GM18508 (cell line): ENCODE measurements around the gene EHF.
"Not testable (repeated sequence)": the region's sequence is repeated elsewhere in the genome, so short reads cannot be mapped to it uniquely, and the experiment has no call there.

Experiments
- ATAC-seq: cut with Tn5 transposase; IDR thresholded peaks from one replicate; pipeline ENCODE4 v1.9.1; 2021; ENCODE audit warnings: moderate number of reproducible peaks; ENCODE audit not compliant: insufficient read depth, unreplicated experiment

The EHF gene

GRCh38 chr11:34620820-34621792, at the start of gene EHF:
EHF (plus strand) TSS chr11:34621093; CDS start chr11:34642631, 21,538 bp downstream.
- no peak for ATAC-seq

DNA sequence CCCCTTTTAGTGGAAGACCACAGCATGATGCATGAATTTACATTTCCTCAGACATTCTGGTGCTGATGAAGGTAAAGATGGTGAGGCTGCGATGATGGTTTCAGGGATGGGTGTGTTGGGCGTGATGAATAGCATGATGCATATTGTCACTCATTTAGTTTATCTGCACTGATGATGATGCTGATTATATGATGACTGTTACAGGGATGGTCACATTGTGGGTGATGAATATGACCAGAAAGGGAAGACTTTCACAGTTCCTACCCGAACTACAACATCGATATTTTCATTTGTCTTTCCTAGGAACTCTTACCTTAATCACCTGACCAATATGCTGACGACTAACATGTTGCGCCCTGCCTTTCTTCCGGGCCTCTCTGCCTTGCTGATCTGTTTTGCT, 47.4 kb upstream of the EHF start:
- no peak for ATAC-seq

- ATAC-seq, result no peak
These were observed 45.6 kb upstream of the EHF start for GRCh38 chr11:34575261-34575660.

GRCh38 chr11:34575671-34576070, 45.2 kb upstream of the EHF start:
- no peak for ATAC-seq

- no peak for ATAC-seq
These were observed 44.6 kb upstream of the EHF start for GRCh38 chr11:34576331-34576730.

GRCh38 chr11:34583818-34584217, 37.1 kb upstream of the EHF start:
- ATAC-seq, result no peak

- peak; percentile 34 for ATAC-seq
These were observed 35.6 kb upstream of the EHF start for GRCh38 chr11:34585304-34585734.

GRCh38 chr11:34585735-34586487, 35.0 kb upstream of the EHF start:
- peak; percentile 57 for ATAC-seq

- ATAC-seq, result no peak
These were observed 34.2 kb upstream of the EHF start for GRCh38 chr11:34586488-34587281.

DNA sequence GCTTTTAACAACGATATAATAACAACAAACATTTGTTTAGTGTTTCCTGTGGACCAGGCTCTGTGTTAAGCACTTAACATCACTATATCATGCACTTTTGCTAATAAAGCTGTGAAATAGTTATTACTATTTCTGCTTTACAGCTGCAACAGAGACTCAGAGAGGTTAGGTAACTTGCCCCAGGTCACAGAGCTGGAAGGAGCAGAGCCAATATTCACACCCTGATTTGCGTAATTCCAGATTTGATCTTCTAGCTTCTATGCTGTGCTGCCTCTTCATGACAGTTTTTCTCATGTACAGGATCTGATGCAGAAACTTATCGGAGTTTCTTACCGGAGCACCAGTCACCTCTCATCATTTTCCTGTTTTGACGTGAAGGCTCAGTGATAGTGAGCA, 33.6 kb upstream of the EHF start:
- ATAC-seq, result no peak

DNA sequence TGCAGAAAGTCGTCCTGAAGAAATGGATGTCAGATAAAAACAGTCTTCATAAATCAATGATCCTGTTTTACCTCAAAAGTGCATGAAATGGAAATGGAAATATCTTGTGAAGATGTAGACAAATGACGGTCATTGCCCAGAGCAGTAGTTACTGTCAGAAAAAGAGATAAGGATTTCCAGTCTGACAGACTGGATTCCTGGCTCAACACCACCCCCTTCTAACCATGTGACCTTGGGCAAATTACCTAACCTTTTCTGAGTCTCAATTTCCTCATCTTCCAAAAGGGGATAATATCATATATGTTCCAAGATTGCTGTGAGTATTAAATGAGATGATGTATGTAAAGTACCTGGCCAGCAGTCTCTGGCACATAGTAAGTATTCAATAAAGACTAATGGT, 32.9 kb upstream of the EHF start:
- no peak for ATAC-seq

- ATAC-seq, result no peak
These were observed 32.2 kb upstream of the EHF start for GRCh38 chr11:34588701-34589100.

DNA sequence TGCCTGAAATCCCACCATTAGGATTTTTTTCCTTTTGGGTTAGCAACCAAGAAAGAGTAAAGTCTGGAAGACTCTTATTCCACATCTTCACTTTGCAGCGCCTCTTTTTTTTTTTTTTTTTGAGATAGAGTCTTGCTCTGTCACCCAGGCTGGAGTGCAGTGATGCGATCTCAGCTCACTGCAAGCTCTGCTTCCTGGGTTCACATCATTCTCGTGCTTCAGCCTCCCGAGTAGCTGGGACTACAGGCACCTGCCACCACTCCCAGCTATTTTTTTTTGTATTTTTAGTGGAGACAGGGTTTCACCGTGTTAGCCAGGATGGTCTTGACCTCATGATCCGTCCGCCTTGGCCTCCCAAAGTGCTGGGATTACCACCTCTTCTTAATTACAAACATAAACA, 31.7 kb upstream of the EHF start:
- ATAC-seq, result not testable (repeated sequence)

- no peak for ATAC-seq
These were observed 27.8 kb upstream of the EHF start for GRCh38 chr11:34593085-34593484.

DNA sequence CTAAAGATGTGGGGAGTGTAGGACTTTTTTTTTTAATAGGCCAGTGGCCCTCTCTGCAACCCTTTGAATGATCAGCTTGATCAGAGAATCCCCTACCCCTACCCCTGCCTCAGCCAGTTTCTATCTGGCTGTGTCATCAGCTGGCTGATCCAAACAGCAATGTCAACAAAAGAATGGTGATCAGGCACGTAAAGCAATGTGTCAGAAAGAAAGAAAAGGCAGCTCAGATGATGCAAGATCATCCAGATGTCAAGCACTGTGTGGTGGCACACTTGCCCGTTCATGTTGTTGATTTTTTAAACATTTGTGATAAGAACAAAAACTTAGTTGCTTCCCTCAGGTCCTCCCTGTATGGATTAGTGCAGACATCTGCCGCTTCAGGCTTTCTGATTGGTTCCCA, 26.3 kb upstream of the EHF start:
- ATAC-seq, result no peak

DNA sequence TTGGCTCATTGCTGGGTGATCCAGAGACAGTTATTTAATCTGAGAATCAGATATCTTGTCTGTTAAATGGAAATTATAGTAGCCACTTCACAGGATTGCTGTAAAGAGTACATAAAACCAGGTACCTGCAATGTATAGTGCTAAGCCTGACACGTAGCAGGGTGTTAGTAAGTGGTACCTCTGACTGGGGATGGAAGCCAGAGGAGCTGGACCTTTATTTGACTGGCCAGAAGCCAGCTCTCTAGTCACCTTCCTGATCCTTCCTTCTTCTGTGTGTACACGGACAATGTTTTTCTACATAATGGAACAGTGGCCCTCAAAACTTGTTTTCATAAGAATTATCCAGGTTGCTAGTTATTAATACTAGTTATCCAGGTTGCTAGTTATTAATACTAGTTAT, 25.5 kb upstream of the EHF start:
- no peak for ATAC-seq

GRCh38 chr11:34595960-34596644, 24.8 kb upstream of the EHF start:
- ATAC-seq, result no peak

DNA sequence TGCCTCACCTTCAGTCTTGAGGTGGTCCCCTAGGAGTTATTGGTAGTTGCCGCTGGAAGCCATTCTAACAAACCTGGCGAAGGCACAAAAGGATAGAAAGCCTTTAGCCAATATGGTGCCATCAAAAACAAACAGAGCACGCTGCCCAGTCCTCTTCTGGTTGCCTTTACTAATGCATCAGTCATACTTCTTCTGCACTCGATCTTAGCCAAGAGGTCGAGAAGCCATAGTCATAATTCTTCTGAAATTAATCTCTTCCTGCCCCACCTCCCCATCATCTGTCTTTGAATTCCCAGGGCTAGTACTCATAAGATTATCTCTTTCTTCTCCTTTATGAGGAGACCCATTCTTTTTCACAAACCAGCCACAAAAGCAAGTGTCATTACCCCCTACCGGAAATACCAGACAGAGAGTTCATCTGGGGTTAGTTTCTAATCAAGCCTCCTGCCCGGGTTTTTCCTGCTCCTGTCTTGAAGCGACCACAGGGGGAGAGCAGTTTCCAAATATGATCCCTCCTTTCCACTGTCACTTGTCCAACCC, 21.4 kb upstream of the EHF start:
- no peak for ATAC-seq

DNA sequence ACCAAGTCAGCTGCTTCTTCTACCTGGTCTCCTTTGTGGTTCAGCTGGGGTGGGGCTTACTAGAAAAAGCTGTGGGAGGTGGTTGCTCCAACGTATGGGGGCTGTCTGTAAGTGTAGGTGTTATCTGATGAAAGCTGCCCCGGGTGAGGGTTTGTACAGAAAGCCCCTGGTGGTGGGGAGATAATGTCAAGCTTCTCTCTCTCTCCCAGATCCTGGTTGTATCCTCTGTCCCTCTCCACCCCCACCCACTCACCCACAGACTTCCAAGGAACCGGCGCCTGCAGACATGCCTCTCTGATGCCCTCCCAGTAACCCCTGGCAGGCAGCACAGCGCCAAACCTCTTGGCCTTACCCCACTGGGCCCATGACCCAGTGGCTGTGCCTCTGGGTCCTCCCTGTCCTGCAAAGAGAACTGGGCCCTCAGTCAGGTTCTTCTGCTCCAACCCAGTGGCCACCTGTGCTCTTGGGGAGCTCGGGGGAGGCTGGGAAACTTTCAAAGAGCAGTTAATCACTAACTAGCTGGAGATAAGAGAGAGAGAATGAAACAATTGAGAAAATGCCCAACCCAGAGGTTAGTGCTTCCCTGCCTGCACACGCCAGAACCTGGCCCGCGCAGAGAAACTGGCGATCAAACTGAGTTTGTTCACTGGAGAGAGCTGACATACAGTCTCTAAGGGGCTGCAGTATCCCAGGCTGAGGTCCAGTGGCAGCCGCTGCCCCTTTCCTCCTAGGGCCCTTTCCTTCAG, 20.4 kb upstream of the EHF start:
- no peak for ATAC-seq
